ENCODE data around the gene DLK2.
"Not testable (repeated sequence)": the region's sequence is repeated elsewhere in the genome, so short reads cannot be mapped to it uniquely, and the experiment has no call there.

DLK2 gene

DNA sequence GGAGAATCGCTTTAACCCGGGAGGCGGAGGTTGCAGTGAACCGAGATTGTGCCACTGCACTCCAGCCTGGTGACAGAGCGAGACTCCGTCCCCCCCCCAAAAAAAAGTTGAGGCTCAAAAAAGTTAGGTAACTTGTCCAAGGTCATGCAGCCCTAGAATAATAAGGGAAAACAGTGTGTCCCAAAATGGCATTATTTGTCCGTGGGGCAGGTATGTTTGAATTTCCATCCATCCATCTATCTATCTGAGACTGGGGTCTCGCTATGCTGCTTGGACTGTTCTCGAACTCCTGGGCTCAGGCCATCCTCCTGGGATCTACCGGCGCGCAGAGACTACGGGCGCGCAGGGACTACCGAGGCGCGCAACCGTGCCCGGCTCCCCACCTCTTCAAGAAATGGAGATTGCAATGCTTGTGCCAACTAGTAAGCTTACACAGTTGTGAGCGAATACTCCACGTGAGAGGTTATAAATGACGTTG is 28.4 kb downstream of the DLK2 start:
- no peak for DNase-seq (ENCODE audit: low read depth)

DNA sequence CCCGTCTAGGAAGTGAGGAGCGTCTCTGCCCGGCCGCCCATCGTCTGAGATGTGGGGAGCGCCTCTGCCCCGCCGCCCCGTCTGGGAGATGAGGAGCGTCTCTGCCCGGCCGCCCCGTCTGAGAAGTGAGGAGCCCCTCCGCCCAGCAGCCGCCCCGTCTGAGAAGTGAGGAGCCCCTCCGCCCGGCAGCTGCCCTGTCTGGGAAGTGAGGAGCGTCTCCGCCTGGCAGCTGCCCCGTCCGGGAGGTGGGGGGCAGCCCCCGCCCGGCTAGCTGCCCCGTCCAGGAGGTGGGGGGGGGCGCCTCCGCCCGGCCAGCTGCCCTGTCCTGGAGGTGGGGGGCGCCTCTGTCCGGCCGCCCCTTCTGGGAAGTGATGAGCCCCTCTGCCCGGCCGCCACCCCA is 30.3 kb downstream of the DLK2 start:
- DNase-seq (ENCODE audit: low read depth): not testable (repeated sequence)

DNA sequence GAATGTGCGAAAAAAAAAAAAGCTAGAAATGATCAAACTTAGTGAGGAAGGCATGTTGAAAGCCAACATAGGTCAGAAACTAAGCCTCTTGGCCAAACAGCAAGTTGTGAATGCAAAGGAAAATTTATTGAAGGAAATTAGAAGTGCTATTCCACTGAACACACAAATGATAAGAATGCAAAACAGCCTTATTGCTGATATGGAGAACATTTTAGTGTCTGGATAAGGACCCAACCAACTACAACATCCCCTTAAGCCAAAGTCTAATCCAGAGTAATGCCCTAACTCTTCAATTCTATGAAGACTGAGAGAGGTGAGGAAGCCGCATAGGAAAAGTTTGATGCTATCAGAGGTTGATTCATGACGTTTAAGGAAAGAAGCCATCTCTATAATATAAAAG is 33.5 kb downstream of the DLK2 start:
- DNase-seq (ENCODE audit: low read depth): no peak

DNA sequence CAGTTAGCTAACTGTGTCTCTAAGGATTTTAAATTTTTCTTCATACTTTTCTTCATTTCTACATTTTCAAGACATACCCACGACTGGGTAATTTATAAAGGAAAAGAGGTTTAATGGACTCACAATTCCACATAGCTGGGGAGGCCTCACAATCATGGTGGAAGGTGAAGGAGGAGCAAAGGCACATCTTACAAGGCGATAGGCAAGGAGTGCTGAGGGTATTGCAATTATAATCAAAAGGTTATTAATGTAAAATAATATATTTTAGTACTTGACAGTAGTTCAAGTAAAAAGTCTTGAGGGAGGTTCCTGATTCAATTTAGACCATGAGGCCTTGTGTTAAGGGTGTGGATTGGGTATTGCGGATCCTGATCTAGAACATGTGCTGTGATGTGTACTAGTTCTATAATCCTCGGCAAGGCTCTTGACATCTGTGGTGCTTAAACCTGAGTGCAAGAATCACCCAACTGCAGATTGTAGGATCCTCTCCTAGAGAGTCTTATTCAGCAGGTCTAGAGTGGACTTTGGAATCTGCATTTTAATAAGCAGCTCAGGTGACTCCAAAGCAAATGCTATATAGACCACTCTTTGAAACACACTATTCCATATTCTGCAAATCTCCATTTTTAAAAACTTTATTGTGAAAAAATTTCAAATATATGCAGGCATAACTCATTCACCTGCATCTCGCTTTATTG is 35.2 kb downstream of the DLK2 start:
- no peak for DNase-seq (ENCODE audit: low read depth)

DNA sequence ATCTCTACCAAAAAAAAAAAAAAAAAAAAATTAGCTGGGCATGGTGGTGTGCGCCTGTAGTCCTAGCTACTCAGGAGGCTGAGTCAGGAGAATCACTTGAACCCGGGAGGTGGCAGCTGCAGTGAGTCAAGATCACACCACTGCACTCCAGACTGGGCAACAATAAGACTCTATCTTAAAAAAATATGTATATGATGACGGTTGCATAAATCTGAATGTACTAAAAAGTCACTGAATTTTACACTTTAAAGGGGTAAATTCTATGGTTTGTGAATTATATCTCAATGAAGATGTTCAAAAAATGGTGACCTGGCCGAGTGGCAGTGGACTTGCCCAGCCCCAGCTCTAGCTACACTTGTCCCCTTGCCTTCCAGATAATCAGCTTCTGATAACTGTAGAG is 38.4 kb downstream of the DLK2 start:
- DNase-seq (ENCODE audit: low read depth): no peak

DNA sequence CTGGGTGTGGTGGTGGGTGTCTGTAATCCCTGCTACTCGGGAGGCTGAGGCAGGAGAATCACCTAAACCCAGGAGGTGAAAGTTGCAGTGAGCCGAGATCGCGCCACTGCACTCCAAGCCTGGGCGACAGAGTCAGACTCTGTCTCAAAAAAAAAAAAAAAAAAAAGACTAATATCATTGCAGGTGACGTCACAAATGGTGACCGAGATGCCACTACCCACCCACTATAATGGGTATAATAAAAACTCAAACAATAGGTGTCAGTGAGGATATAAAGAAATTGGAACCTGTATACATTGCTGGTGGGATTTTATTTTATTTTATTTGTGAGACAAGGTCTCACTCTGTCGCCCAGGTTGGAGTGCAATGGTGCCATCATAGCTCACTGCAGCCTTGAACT is 40.1 kb downstream of the DLK2 start:
- not testable (repeated sequence) for DNase-seq (ENCODE audit: low read depth)

DNA sequence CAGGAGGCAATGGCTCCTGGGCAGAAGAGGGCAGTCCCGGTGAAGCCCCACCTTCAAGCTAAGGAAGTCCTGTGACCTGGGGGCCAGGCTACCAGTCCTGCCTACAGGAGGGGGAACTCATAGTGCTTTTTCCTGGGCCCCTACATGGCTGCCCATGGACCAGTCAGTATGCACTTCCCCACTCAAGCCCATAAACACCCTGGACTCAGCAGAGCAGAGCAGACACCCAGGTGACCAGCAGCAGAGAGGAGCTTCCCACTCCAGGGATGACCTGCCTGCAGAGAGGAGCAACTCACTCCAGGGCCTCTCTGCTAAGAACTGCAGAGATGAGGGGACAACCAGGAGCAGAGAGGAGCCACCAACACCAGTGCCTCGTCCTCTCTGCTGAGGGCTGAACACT is 42.3 kb downstream of the DLK2 start:
- DNase-seq (ENCODE audit: low read depth): no peak

DNA sequence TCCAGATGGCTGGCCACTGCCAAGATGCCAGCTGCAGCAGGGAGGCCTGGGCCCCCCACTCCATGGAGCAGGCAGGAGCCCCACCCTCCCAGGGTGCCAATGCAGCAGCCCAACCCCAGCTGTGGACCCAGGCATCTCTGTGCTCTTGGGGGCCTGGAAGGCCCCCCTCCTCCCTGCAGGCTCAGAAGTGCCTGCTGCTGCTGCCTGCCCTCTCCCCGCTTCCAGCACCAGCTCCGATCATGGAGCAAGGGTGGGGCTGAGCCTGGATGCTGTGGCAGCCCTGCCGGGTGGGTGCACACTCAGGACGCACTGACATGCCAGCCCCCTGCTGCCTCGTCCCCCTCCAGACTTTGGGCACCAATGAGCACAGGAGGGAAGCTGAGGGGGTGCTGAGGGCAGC is 42.8 kb downstream of the DLK2 start:
- no peak for DNase-seq (ENCODE audit: low read depth)

DNA sequence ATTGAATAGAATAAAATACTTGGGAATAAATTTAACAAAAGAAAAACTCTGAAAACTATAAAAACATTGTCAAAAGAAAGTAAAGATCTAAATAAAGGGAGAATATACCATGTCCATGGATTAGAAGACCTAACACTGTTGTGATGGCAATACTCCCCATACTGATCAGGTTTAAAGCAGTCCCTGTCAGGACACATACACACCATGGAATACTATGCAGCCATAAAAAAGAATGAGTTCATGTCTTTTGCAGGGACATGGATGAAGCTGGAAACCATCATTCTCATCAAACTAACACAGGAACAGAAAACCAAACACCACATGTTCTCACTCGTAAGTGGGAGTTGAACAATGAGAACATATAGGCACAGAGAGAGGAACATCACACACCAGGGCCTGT is 44.6 kb downstream of the DLK2 start:
- DNase-seq (ENCODE audit: low read depth): not testable (repeated sequence)

DNA sequence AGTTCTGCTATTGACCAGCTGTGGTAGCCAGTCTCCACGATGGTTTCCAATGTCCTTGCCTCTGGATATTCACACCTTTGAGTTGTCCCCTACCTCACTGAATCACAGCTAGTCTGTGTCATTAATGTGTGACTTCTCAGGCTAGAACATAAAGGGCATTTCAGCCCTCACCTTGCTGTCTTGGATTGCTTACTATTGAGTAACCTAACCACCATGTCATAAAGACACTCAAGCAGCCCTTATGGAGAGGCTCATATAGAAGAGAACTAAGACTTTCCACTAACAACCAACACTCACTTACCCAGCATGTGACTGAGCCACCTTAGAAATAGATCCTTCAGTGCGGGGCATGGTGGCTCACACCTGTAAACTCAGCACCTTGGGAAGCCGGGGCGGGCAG is 47.1 kb downstream of the DLK2 start:
- DNase-seq (ENCODE audit: low read depth): no peak

DNA sequence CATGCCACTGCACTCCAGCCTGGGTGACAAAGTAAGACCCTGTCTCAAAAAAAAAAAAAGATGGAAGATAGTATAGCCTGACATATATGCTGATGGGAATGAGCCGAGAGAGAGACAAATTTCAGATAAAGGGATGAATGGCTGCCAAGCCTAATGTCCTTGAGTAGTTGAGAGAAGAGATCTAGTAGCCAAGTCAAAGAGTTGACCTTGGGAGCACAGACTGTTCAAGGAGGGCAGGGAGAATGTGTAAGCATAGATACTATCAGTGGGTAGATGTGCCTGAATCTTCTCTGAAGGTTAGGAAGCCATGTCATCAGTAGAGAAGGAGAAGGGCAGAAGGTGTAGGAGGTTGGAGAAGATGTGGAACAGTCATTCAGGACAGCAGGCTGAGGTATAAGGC is 48.1 kb downstream of the DLK2 start:
- no peak for DNase-seq (ENCODE audit: low read depth)

DNA sequence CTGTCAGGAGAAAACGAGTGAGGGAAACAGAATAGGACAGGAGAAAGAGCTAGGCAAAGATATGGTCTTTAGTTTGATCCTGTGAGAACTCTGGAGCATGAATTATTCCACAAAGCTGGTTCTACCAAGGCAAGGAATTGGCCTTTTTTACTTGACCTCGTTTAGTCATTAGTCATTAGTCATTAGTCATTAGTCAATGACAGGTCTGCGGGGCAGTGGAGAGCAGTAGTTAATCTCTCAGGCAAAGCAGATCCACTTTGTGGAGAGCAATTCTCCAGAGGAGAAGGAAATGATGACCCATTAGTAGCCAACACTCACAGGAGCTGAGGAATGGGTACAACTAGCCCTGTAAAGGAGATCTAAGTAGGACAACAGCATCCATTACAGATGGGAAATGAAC is 50.0 kb downstream of the DLK2 start:
- peak; percentile 19 for DNase-seq (ENCODE audit: low read depth)

DNA sequence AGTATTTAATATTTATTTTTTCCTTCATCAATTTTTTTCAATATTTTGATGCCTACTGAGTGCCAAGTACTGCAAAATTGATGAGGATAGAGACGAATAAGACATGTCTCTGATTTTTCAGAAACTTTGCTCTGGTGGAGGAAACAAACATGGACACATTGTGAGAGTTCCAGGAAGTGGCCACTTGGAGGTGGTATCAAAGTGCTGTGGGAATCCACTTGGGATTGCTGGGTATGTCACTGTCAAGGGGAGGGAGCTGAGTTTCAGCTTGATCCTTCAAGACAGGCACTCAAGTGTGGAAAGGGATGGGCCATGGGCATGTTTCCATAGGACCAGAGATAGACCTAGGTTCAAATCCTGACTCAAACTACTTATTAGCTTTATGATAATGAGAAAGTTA is 52.5 kb downstream of the DLK2 start:
- peak; percentile 18 for DNase-seq (ENCODE audit: low read depth)

DNA sequence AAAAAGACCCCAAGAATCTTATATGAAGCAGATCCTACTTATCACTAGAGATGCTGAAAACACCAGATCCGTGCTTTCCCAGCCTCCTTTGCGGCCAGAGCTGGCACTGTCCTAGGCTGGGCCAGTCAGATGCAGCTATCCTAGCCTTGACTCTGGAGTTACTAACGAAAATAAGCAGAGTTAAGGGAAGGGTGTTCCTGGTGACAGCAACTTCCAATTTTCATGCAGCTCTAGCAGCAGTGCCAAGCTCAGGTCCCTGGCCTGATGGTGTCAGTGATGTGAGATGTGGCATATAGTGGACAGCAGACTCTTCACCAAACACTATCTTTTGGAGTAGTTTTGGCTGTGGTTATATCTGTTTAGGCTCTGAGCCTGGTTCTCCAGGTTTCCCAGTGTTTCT is 53.6 kb downstream of the DLK2 start:
- no peak for DNase-seq (ENCODE audit: low read depth)

Measured in EH (cell line).